ENCODE measurements around the gene MMP24. TPM values are rescaled to one million over a fixed set of nuclear protein-coding genes. Genes with fewer than 3 reads are reported as not detected.

Gene MMP24
- total and polyA plus RNA-seq, 2 donors: 0.05 to 0.11 TPM

- Histone ChIP-seq H3K4me1 (ENCODE audit: control insufficient read depth in 2 of 2, insufficient read depth in 2 of 2, low read length in 2 of 2) (no peaks in the 10 kb centered on the region), H3K4me3 (ENCODE audit: low read length in 2 of 2) (no peak overlapping the region), H3K36me3 (ENCODE audit: control insufficient read depth in 2 of 2, insufficient read depth in 2 of 2, low read length in 1 of 2) (no peaks in the 10 kb centered on the region), H3K9me3 (ENCODE audit: control insufficient read depth in 2 of 2, insufficient read depth in 1 of 2, low read length in 1 of 2) (no peaks in the 10 kb centered on the region), H3K27ac (ENCODE audit: low read depth in 1 of 2, low read length in 1 of 2) (no peak overlapping the region), H3K27me3 (ENCODE audit: control insufficient read depth in 2 of 2, insufficient read depth in 1 of 2, low read length in 1 of 2) (no peaks in the 10 kb centered on the region)
- WGBS: 97% methylated on average over 6 of the region's 6 CpGs
- no peak for DNase-seq (ENCODE audit: low read depth in 6 of 9, low spot score in 9 of 9)
Observed at GRCh38 chr20:35235881-35236280, 9.4 kb downstream of the MMP24 start.

GRCh38 chr20:35237486-35237885 is 11.0 kb downstream of the MMP24 start:
- Histone ChIP-seq H3K36me3 (ENCODE audit: control insufficient read depth in 2 of 2, insufficient read depth in 2 of 2, low read length in 1 of 2) (no peaks in the 10 kb centered on the region), H3K4me1 (ENCODE audit: control insufficient read depth in 2 of 2, insufficient read depth in 2 of 2, low read length in 2 of 2) (no peaks in the 10 kb centered on the region), H3K27ac (ENCODE audit: low read depth in 1 of 2, low read length in 1 of 2) (no peak overlapping the region), H3K4me3 (ENCODE audit: low read length in 2 of 2) (no peak overlapping the region), H3K27me3 (ENCODE audit: control insufficient read depth in 2 of 2, insufficient read depth in 1 of 2, low read length in 1 of 2) (no peaks in the 10 kb centered on the region), H3K9me3 (ENCODE audit: control insufficient read depth in 2 of 2, insufficient read depth in 1 of 2, low read length in 1 of 2) (no peaks in the 10 kb centered on the region)
- DNase-seq (ENCODE audit: low read depth in 6 of 9, low spot score in 9 of 9): no peak

- no peaks in the 10 kb centered on the region for H3K27me3 ChIP-seq (ENCODE audit: control insufficient read depth in 2 of 2, insufficient read depth in 1 of 2, low read length in 1 of 2)
- H3K36me3 ChIP-seq (ENCODE audit: control insufficient read depth in 2 of 2, insufficient read depth in 2 of 2, low read length in 1 of 2): no peaks in the 10 kb centered on the region
- 62% methylated on average over 4 of the region's 4 CpGs for WGBS
- H3K9me3 ChIP-seq (ENCODE audit: control insufficient read depth in 2 of 2, insufficient read depth in 1 of 2, low read length in 1 of 2): no peaks in the 10 kb centered on the region
- H3K27ac ChIP-seq (ENCODE audit: low read depth in 1 of 2, low read length in 1 of 2): no peak overlapping the region
- no peak for DNase-seq (ENCODE audit: low read depth in 6 of 9, low spot score in 9 of 9)
- H3K4me1 ChIP-seq (ENCODE audit: control insufficient read depth in 2 of 2, insufficient read depth in 2 of 2, low read length in 2 of 2): no peaks in the 10 kb centered on the region
- H3K4me3 ChIP-seq (ENCODE audit: low read length in 2 of 2): no peak overlapping the region
Observed at GRCh38 chr20:35238170-35238569, 11.7 kb downstream of the MMP24 start.

- Histone ChIP-seq H3K9me3 (ENCODE audit: control insufficient read depth in 2 of 2, insufficient read depth in 1 of 2, low read length in 1 of 2) (no peaks in the 10 kb centered on the region), H3K4me3 (ENCODE audit: low read length in 2 of 2) (no peak overlapping the region), H3K4me1 (ENCODE audit: control insufficient read depth in 2 of 2, insufficient read depth in 2 of 2, low read length in 2 of 2) (no peaks in the 10 kb centered on the region), H3K27me3 (ENCODE audit: control insufficient read depth in 2 of 2, insufficient read depth in 1 of 2, low read length in 1 of 2) (no peaks in the 10 kb centered on the region), H3K27ac (ENCODE audit: low read depth in 1 of 2, low read length in 1 of 2) (no peak overlapping the region), H3K36me3 (ENCODE audit: control insufficient read depth in 2 of 2, insufficient read depth in 2 of 2, low read length in 1 of 2) (no peaks in the 10 kb centered on the region)
- 90% methylated on average over 5 of the region's 5 CpGs for WGBS
- DNase-seq (ENCODE audit: low read depth in 6 of 9, low spot score in 9 of 9): no peak
Observed at GRCh38 chr20:35238735-35239134, 12.2 kb downstream of the MMP24 start.

- Histone ChIP-seq H3K9me3 (ENCODE audit: control insufficient read depth in 2 of 2, insufficient read depth in 1 of 2, low read length in 1 of 2) (no peaks in the 10 kb centered on the region), H3K4me1 (ENCODE audit: control insufficient read depth in 2 of 2, insufficient read depth in 2 of 2, low read length in 2 of 2) (no peaks in the 10 kb centered on the region), H3K4me3 (ENCODE audit: low read length in 2 of 2) (no peak overlapping the region), H3K27me3 (ENCODE audit: control insufficient read depth in 2 of 2, insufficient read depth in 1 of 2, low read length in 1 of 2) (no peaks in the 10 kb centered on the region), H3K27ac (ENCODE audit: low read depth in 1 of 2, low read length in 1 of 2) (no peak overlapping the region), H3K36me3 (ENCODE audit: control insufficient read depth in 2 of 2, insufficient read depth in 2 of 2, low read length in 1 of 2) (no peaks in the 10 kb centered on the region)
- 89% methylated on average over 5 of the region's 5 CpGs for WGBS
- DNase-seq (ENCODE audit: low read depth in 6 of 9, low spot score in 9 of 9): no peak
Observed at GRCh38 chr20:35240083-35240810, 13.8 kb downstream of the MMP24 start.

- 95% methylated on average over 2 of the region's 2 CpGs for WGBS
- Histone ChIP-seq H3K4me1 (ENCODE audit: control insufficient read depth in 2 of 2, insufficient read depth in 2 of 2, low read length in 2 of 2) (no peaks in the 10 kb centered on the region), H3K36me3 (ENCODE audit: control insufficient read depth in 2 of 2, insufficient read depth in 2 of 2, low read length in 1 of 2) (no peaks in the 10 kb centered on the region), H3K27ac (ENCODE audit: low read depth in 1 of 2, low read length in 1 of 2) (no peak overlapping the region), H3K4me3 (ENCODE audit: low read length in 2 of 2) (no peak overlapping the region), H3K9me3 (ENCODE audit: control insufficient read depth in 2 of 2, insufficient read depth in 1 of 2, low read length in 1 of 2) (no peaks in the 10 kb centered on the region), H3K27me3 (ENCODE audit: control insufficient read depth in 2 of 2, insufficient read depth in 1 of 2, low read length in 1 of 2) (no peaks in the 10 kb centered on the region)
- DNase-seq (ENCODE audit: low read depth in 6 of 9, low spot score in 9 of 9): no peak
Observed at GRCh38 chr20:35240811-35241293, 14.4 kb downstream of the MMP24 start.

- Histone ChIP-seq H3K4me3 (ENCODE audit: low read length in 2 of 2) (no peak overlapping the region), H3K27me3 (ENCODE audit: control insufficient read depth in 2 of 2, insufficient read depth in 1 of 2, low read length in 1 of 2) (no peaks in the 10 kb centered on the region), H3K9me3 (ENCODE audit: control insufficient read depth in 2 of 2, insufficient read depth in 1 of 2, low read length in 1 of 2) (no peaks in the 10 kb centered on the region), H3K27ac (ENCODE audit: low read depth in 1 of 2, low read length in 1 of 2) (no peak overlapping the region), H3K4me1 (ENCODE audit: control insufficient read depth in 2 of 2, insufficient read depth in 2 of 2, low read length in 2 of 2) (no peaks in the 10 kb centered on the region), H3K36me3 (ENCODE audit: control insufficient read depth in 2 of 2, insufficient read depth in 2 of 2, low read length in 1 of 2) (no peaks in the 10 kb centered on the region)
- DNase-seq (ENCODE audit: low read depth in 6 of 9, low spot score in 9 of 9): no peak
- 75% methylated on average over 2 of the region's 2 CpGs for WGBS
Observed at GRCh38 chr20:35243317-35243716, 16.8 kb downstream of the MMP24 start.

GRCh38 chr20:35243986-35244385 is 17.5 kb downstream of the MMP24 start:
- Histone ChIP-seq H3K27ac (ENCODE audit: low read depth in 1 of 2, low read length in 1 of 2) (no peak overlapping the region), H3K9me3 (ENCODE audit: control insufficient read depth in 2 of 2, insufficient read depth in 1 of 2, low read length in 1 of 2) (no peaks in the 10 kb centered on the region), H3K36me3 (ENCODE audit: control insufficient read depth in 2 of 2, insufficient read depth in 2 of 2, low read length in 1 of 2) (no peaks in the 10 kb centered on the region), H3K4me3 (ENCODE audit: low read length in 2 of 2) (no peak overlapping the region), H3K4me1 (ENCODE audit: control insufficient read depth in 2 of 2, insufficient read depth in 2 of 2, low read length in 2 of 2) (no peaks in the 10 kb centered on the region), H3K27me3 (ENCODE audit: control insufficient read depth in 2 of 2, insufficient read depth in 1 of 2, low read length in 1 of 2) (no peaks in the 10 kb centered on the region)
- DNase-seq (ENCODE audit: low read depth in 6 of 9, low spot score in 9 of 9): no peak
- 92% methylated on average over 2 of the region's 2 CpGs for WGBS

- Histone ChIP-seq H3K27ac (ENCODE audit: low read depth in 1 of 2, low read length in 1 of 2) (no peak overlapping the region), H3K36me3 (ENCODE audit: control insufficient read depth in 2 of 2, insufficient read depth in 2 of 2, low read length in 1 of 2) (no peaks in the 10 kb centered on the region), H3K9me3 (ENCODE audit: control insufficient read depth in 2 of 2, insufficient read depth in 1 of 2, low read length in 1 of 2) (no peaks in the 10 kb centered on the region), H3K27me3 (ENCODE audit: control insufficient read depth in 2 of 2, insufficient read depth in 1 of 2, low read length in 1 of 2) (no peaks in the 10 kb centered on the region), H3K4me3 (ENCODE audit: low read length in 2 of 2) (no peak overlapping the region), H3K4me1 (ENCODE audit: control insufficient read depth in 2 of 2, insufficient read depth in 2 of 2, low read length in 2 of 2) (peaks cover 0 to 11% of the 10 kb centered on the region in 2 donors)
- no peak for DNase-seq (ENCODE audit: low read depth in 6 of 9, low spot score in 9 of 9)
- WGBS: 97% methylated on average over 12 of the region's 12 CpGs
Observed at GRCh38 chr20:35246723-35247122, 20.2 kb downstream of the MMP24 start.
